GM23248 (cell line): ENCODE results near the gene SHC2.

Source experiments
- EZH2 ChIP-seq: fragments of 200-600 bp; sonication (generic); IDR thresholded peaks from 2 replicates; pipeline ENCODE4 v1.6.1; 2018; ENCODE audit warnings: antibody characterized with exemption, mild to moderate bottlenecking; ENCODE audit not compliant: insufficient read depth, poor library complexity, severe bottlenecking
- EZH2phosphoT487 ChIP-seq: fragments of 200-600 bp; sonication (generic); IDR thresholded peaks from 2 replicates; pipeline ENCODE4 v1.6.1; 2018; ENCODE audit warnings: antibody characterized with exemption, moderate library complexity, mild to moderate bottlenecking, low read depth; ENCODE audit not compliant: insufficient read depth

GRCh38 chr19:494171-495080, 33.6 kb upstream of the SHC2 start:
- TF ChIP-seq EZH2 = no peak
- TF ChIP-seq EZH2phosphoT487 = no peak
